ENCODE data around the gene PSMD12. TPM values are rescaled to one million over a fixed set of nuclear protein-coding genes. Genes with fewer than 3 reads are reported as not detected.
A peak's percentile ranks its signal among the peaks of the same experiment; 100 is the strongest.

The PSMD12 gene
- total RNA-seq (2022) (93.1 and 107 TPM in 2 replicates), Bru-seq, nascent RNA (percentile 95 among the genes with signal in this experiment), BruChase-seq, experiment 1, labeled RNA remaining after a 6-hour chase (percentile 98 among the genes with signal in this experiment), BruChase-seq, experiment 2, labeled RNA remaining after a 2-hour chase (percentile 96 among the genes with signal in this experiment)
- long read RNA-seq, full-length matches to known transcripts, result 224 of 247 reads
- long read RNA-seq, partial matches to known transcripts, result 7 of 247 reads
- long read RNA-seq, other reads (novel, unspliced or antisense), result 16 of 247 reads

- TSS peak; percentile 43 for BruUV-seq (replicated peaks)
- ChIA-PET POLR2A (interaction anchor here (0.7 to 4.6 kb wide), 14 partner anchors 9 to 458 kb away, joined by 3 to 54 read pairs (median 6); partner anchors contain the start of genes HELZ, NOL11 and PITPNC1), CTCF (interaction anchor here (0.6 to 5.3 kb wide), 4 partner anchors 10 to 289 kb away, joined by 3 to 38 read pairs (median 4); partner anchors contain the start of gene PITPNC1)
- Mint-ChIP-seq H3K36me3 (ENCODE audit: insufficient read depth, unreplicated experiment) (peaks cover 22% of the 10 kb centered on the region), H3K9me3 (ENCODE audit: unreplicated experiment) (no peaks in the 10 kb centered on the region), H3K27me3 (ENCODE audit: insufficient read depth, unreplicated experiment) (no peaks in the 10 kb centered on the region), H3K4me1 (ENCODE audit: insufficient read depth, unreplicated experiment) (peaks cover 18% of the 10 kb centered on the region), H3K27ac (ENCODE audit: low read depth, unreplicated experiment) (peak within 1 kb of the TSS; percentile 74), H3K4me3 (ENCODE audit: unreplicated experiment) (peak within 1 kb of the TSS; percentile 90)
- DNase-seq (ENCODE audit: unreplicated experiment), result peak; percentile 90
- intact Hi-C loops (cut with micrococcal nuclease), result loop anchor here (10.0 kb wide), 2 partner anchors 122 to 652 kb away; partner anchors contain the start of gene HELZ
- TF ChIP-seq, protein P1, sequence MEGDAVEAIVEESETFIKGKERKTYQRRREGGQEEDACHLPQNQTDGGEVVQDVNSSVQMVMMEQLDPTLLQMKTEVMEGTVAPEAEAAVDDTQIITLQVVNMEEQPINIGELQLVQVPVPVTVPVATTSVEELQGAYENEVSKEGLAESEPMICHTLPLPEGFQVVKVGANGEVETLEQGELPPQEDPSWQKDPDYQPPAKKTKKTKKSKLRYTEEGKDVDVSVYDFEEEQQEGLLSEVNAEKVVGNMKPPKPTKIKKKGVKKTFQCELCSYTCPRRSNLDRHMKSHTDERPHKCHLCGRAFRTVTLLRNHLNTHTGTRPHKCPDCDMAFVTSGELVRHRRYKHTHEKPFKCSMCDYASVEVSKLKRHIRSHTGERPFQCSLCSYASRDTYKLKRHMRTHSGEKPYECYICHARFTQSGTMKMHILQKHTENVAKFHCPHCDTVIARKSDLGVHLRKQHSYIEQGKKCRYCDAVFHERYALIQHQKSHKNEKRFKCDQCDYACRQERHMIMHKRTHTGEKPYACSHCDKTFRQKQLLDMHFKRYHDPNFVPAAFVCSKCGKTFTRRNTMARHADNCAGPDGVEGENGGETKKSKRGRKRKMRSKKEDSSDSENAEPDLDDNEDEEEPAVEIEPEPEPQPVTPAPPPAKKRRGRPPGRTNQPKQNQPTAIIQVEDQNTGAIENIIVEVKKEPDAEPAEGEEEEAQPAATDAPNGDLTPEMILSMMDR (IDR thresholded peaks at IDR 0.05; ENCODE audit: unreplicated experiment), result no peak
These were observed at the start of gene PSMD12 for GRCh38 chr17:67366193-67367157. PSMD12 (minus strand) TSS chr17:67366577; CDS start chr17:67366519, 58 bp downstream.

DNA sequence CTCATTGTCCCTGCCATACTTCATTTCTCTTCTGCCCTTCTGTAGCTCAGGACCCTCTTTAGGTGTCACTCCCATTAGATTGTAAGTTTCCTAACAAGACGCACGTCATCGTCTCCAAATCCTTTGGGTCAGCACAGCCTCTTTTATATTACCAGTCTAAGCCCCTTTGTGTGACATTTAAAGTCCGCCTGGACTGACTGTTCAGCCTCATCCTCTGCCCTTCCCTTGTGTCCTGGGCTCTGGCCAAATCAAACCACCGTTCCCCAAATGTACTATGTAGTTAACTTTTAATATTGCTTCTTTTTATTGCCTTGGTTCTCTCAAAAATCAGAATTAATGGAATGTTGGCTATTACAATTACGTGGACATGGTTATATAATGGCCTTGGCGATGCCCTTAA, 48.9 kb upstream of the PSMD12 start:
- ChIA-PET POLR2A (interaction anchor here (0.6 kb wide), 1 partner anchor 41 kb away, joined by 5 read pairs; no protein-coding TSS in a partner anchor), CTCF (interaction anchor here (0.6 kb wide), 1 partner anchor 14 kb away, joined by 3 read pairs; no protein-coding TSS in a partner anchor)
- H3K36me3 Mint-ChIP-seq (ENCODE audit: insufficient read depth, unreplicated experiment), result no peaks in the 10 kb centered on the region
- H3K27ac Mint-ChIP-seq (ENCODE audit: low read depth, unreplicated experiment), result peak overlapping the region; percentile 57
- intact Hi-C loops (cut with micrococcal nuclease), result no loop called here
- no peak for DNase-seq (ENCODE audit: unreplicated experiment)
- no TSS peak for BruUV-seq (replicated peaks)
- H3K27me3 Mint-ChIP-seq (ENCODE audit: insufficient read depth, unreplicated experiment), result no peaks in the 10 kb centered on the region
- TF ChIP-seq, protein P1 (IDR thresholded peaks at IDR 0.05; ENCODE audit: unreplicated experiment), result no peak
- no peaks in the 10 kb centered on the region for H3K9me3 Mint-ChIP-seq (ENCODE audit: unreplicated experiment)
- no peak overlapping the region for H3K4me3 Mint-ChIP-seq (ENCODE audit: unreplicated experiment)
- peaks cover 37% of the 10 kb centered on the region for H3K4me1 Mint-ChIP-seq (ENCODE audit: insufficient read depth, unreplicated experiment)

DNA sequence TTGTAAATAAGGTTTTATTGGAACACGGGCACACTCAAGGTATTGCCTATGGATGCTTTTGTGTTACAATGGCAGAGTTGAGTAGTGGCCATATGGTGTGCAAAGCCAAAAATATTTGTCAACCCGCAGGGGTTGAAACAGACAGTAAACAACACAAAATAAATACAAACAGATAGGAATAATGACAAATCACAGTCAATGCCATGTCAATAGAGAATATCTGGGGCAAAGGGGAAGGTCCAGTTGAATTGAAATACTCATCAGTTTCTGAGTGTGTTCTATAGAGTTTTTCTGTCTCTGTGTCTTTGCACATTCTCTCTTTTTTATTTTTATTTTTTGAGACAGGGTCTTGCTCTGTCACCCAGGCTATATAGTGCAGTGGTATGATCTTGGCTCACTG, 48.2 kb upstream of the PSMD12 start:
- ChIA-PET CTCF (interaction anchor here (0.6 kb wide), 1 partner anchor 15 kb away, joined by 3 read pairs; no protein-coding TSS in a partner anchor), POLR2A (interaction anchor here (0.6 kb wide), 1 partner anchor 42 kb away, joined by 5 read pairs; no protein-coding TSS in a partner anchor)
- TF ChIP-seq, protein P1 (IDR thresholded peaks at IDR 0.05; ENCODE audit: unreplicated experiment), result no peak
- intact Hi-C loops (cut with micrococcal nuclease), result no loop called here
- H3K4me1 Mint-ChIP-seq (ENCODE audit: insufficient read depth, unreplicated experiment), result peaks cover 34% of the 10 kb centered on the region
- no peaks in the 10 kb centered on the region for H3K27me3 Mint-ChIP-seq (ENCODE audit: insufficient read depth, unreplicated experiment)
- no peaks in the 10 kb centered on the region for H3K36me3 Mint-ChIP-seq (ENCODE audit: insufficient read depth, unreplicated experiment)
- no peaks in the 10 kb centered on the region for H3K9me3 Mint-ChIP-seq (ENCODE audit: unreplicated experiment)
- H3K4me3 Mint-ChIP-seq (ENCODE audit: unreplicated experiment), result no peak overlapping the region
- H3K27ac Mint-ChIP-seq (ENCODE audit: low read depth, unreplicated experiment), result peak overlapping the region; percentile 57
- BruUV-seq (replicated peaks), result no TSS peak
- DNase-seq (ENCODE audit: unreplicated experiment), result no peak

Data from MCF 10A (cell line).